Measurements from ENCODE around the gene LRBA.
"Not testable (repeated sequence)": the region's sequence is repeated elsewhere in the genome, so short reads cannot be mapped to it uniquely, and the experiment has no call there.

Gene LRBA

DNA sequence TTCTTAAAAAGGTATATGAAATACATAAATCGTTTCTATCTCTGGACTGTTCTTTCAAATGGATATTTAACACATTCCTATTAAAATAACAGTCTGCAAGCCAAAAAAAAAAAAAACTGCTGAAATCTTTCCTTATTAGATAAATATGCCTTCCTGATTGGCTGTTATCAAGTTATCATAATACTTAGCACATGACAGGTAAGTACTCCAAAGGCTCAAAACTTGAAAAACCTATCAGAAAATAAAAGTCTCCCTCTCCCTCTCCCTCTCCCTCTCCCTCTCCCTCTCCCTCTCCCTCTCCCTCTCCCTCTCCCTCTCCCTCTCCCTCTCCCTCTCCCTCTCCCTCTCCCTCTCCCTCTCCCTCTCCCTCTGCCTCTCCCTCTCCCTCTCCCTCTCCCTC is 356.8 kb downstream of the LRBA start:
- not testable (repeated sequence) for DNase-seq

DNA sequence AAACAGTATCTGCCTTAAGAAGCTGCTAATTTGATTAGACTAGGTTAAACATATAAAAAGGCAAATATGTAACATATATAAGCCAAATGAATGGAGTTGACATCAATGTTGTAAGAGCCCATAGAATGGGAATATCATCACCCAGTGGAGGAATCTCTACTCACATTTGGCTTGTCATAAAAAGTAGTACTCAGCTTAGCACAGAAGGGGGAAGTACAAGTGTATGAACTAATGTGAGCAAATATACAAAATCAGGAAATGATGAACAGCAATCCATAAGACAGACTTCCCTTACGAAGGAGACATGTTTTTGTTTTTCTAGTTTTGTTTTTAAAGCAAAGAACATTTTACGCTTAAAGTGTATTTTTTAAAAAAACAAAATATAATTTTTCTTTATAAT is 358.2 kb downstream of the LRBA start:
- DNase-seq: no peak

GRCh38 chr4:150650751-150651150 is 364.3 kb downstream of the LRBA start:
- no peak for DNase-seq

DNA sequence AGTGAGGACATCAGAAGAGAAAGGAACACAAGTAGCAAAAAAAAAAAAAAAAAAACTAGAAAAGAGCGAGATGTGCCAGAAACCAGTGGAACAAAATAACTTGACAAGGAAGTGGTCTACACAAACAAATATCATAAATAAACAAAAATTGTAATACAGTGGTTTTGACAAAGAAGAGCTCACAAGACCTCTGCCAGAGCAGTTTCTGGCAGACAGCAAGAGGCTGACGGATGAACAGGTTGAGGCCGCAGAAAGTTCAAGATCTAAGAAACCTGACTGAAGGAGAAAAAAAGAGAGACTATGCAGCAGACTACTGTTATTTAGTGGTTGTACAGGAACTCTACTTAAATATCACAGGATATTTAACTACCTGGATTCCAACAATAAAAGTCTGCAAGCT is 367.0 kb downstream of the LRBA start:
- DNase-seq: no peak

DNA sequence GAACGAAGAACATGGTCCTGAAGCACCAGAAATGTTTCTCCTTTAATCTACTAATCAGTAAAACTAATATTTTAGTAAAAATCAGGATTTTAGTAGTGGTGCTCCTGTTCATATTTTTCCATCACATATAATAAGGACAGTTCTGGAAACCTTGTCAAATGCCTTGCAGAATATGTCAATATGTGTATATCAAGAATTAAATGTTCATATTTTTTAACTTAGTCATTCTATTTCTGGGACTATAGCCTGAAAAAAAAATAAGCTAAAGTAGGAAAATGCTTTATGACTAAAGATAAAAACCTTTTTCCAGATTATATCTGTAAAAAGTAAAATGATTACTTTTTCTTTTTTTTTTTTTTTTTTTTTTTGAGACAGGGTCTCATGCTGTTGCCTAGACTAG is 368.1 kb downstream of the LRBA start:
- DNase-seq: peak; percentile 14

DNA sequence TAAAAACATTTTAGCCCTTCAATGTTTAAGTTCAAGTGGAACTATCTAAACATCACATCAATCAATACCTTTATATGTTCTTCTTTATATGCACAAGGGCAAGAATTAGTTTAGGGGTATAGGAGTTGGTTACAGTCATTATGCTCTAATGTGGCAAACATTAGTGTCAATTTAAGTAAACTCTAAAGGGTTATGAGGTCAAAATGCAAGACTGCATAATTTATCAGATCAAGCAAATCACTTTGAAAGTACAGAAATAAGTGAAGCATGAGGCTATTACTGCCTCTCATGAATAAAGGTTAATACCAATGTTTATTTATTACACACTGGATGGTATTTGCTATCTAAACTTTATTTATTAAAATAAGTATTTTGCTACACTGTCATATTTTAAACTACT is 373.5 kb downstream of the LRBA start:
- no peak for DNase-seq

- no peak for DNase-seq
Measured at GRCh38 chr4:150632639-150633038, 382.4 kb downstream of the LRBA start.

DNA sequence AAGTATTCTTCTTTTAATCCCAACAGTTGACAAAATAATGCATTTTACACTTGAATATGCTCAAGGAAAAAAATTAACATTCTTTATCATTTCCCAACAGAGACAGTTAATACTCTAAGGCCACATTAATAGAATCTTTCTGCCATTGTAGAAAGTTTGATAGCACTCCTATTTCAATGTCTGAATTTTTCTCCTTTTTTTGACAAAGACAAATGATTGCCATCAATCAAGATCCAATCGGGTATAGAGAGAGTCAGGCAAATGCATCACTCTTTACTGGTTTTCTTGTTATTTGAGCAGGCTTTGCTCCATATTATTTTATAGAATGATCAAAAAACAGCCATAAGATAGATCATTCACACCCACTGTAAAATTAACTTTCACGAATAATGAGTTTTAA is 387.0 kb downstream of the LRBA start:
- no peak for DNase-seq

DNA sequence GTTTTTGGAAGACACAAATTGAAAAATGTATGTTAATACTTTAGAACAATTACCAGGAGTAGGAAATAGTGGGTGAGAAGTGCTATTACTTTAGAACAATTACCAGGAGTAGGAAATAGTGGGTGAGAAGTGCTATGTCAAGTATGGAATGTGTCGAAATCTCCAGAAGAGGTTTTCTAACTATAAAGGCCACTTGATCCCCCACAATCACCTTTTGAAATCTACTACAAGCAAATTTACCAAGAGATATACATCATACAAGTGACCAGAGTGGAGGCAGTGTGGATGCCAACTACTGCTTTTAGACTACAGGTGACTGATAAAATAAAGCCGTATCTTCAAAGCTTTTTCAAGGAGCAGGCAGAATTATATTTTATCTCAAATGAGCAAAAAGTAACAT is 390.1 kb downstream of the LRBA start:
- no peak for DNase-seq

DNA sequence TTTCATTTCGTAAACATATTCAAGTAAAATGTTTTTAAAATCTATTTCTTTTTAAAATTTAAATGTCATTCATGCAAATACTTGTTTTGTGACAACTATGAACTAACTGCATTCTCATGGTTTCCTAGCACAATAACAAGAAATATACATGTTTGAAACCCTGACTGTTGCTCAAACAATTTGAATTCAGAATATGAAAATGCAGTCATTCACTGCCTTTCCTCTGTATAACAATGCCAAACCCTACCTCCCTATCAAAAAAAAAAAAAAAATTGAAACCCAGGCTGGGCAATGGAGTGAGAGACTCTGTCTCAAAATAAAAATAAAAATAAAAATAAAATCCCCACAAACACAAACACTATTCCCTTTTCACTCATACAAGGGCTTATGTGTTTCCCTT is 391.0 kb downstream of the LRBA start:
- no peak for DNase-seq

DNA sequence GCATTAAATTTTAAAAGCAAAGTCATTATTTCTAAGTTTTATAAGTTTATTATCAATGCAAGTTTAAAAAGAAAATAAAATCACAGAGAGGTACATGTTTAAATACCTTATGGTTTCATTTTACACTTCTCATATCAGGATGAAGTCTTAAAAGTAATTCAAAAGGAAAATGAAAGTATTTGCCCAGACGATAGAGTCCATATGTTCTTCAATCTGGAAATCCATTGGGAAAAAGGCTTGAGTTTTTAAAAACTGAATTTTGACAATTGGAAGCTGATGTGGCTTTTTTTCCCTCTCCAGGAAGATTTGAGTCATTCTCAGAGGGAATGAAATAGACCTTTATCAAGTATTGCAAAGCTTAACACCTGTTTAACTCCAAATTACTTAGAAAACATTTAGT is 396.0 kb downstream of the LRBA start:
- no peak for DNase-seq

DNA sequence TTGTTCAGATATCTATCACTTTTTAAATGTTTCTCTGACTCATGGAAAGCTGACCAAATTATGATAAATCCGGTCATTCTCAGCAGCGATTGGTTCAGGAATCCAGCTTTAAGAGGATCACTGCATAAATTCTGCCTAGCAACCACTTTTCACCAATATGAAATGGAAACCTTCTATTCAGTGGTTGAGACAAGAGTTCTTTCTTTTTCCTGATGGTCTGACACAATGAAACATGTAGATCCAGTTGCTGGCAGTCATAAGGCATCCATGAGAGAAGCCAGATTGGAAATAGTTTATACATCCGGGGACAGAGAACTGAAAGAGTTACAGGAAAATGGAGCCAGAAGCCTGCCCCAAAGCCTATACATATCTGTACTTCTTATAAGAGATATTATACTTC is 406.0 kb downstream of the LRBA start:
- DNase-seq: no peak

DNA sequence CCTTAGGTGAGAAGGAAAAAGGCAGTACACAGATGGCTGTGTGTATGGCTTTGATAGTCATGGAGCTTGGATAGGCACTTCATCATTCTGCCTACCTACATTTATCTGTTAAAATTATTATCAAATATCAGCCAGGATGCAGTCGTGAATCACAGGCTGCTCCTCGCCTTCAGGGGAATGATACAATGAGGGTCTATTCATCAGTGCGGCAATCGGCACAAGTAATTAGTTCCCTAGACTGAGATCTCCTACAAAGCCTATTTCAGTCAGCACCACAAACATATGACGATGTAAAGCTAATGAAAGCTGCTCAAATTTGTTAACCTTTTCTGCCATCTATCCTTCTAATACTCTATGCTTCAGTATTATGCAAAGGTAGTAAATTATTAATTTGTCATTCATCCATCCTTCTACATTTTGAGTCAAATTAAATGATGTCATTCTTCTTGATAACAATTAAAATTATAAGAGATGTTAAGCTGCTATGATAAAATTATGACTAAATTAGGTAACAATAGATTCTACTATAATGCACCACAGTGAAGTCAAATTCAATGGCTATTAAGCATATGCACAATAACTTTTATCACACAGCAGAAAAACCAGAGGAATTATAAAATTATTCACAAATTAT is 414.2 kb downstream of the LRBA start:
- no peak for DNase-seq

DNA sequence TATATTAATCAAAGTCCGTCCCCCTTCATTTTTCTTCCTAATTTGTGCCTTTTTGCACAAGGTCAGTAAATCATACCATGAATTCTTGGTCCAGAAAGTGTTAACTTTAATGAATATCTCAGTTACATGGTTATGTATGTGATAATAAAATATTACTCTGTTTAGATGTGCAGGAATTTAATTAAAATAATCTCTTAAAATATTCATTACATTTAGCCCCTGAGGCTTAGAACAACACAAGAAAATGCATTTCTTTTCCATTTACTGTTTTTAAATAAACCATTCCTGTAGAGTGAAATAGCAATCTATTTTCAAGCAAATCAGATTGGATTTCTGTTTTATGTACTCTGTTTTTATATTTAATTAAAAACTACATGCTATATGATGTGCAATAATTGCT is 415.5 kb downstream of the LRBA start:
- DNase-seq: no peak

DNA sequence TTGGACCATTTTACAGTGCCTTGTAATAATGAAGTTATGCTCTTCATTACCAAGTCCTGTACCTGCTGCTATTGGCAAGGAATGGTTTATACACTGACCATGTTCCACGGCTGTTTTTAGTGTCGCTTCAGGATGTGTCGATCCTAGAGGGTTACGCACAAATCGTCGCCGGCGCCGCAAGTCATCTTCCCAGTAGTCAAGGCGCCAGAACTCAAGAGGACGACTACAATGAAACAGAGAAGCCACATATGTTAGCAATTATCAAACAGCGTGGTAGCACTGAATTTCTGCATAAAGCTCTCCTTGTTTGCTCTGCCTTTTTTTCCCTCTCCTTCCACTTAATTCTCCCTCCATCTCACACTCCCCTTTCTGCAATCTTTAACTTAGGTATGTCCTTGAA is 416.2 kb downstream of the LRBA start:
- DNase-seq: no peak

DNA sequence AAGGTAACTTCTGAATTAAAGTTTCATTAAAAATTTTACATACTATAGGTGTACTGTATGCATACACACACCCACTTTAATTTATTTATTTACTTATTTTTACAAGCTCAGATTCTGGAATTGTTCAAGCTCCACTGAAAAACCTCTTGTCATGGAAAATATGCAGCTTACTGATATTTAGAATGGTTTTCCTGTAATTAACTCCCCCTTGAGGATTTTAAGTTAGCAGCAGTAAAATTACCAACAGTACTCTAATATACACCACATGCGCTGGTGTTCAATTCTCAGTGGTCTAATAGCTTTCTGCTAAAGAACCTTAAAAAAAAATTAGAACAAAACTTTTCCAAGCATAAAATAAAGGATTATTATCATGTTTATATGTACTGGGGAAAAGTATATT is 421.1 kb downstream of the LRBA start:
- peak; percentile 59 for DNase-seq

- DNase-seq: no peak
Measured at GRCh38 chr4:150591904-150592303, 423.2 kb downstream of the LRBA start.

- peak; percentile 55 for DNase-seq
Measured at GRCh38 chr4:150591406-150591805, 423.7 kb downstream of the LRBA start.

GRCh38 chr4:150590631-150591030 is 424.5 kb downstream of the LRBA start:
- DNase-seq: no peak

DNA sequence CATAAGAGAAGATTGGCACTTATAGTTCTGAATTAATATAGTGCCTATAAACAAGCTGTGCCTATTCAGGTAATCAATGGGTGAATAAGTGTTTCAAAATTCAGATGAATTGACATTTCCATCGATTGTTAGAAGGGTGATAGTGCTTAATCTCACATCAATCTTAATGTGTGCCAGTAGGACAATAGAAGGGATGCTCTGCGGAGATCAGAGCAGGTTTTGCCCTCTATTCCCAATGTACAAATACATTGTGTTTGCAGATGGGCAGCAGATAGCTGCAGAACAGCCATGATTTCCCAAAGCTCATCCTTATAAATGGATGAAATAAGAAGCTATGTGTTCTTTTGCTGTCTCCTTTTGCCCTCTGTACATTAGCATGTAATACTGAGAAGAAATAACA is 425.9 kb downstream of the LRBA start:
- DNase-seq: no peak

DNA sequence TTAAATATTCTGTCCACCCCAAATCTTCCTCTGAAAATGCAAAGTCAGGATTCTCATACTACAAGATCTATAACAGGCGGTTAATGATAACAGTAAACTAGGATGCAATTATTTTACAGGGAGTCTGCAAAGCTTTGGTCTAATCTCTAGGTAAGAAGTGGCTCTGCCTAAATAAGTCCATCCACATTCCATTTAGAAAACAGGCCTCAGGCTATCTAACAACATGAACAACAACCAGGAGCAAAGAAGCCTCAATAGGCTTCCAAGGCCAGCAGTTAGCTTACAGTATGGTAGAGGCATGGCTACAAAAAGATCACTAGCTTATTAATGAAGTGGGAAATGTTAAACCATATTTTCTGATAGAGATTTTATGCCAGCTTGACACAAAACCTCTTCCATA is 426.8 kb downstream of the LRBA start:
- peak; percentile 36 for DNase-seq

GRCh38 chr4:150586162-150586810 is 428.8 kb downstream of the LRBA start:
- DNase-seq: no peak

DNA sequence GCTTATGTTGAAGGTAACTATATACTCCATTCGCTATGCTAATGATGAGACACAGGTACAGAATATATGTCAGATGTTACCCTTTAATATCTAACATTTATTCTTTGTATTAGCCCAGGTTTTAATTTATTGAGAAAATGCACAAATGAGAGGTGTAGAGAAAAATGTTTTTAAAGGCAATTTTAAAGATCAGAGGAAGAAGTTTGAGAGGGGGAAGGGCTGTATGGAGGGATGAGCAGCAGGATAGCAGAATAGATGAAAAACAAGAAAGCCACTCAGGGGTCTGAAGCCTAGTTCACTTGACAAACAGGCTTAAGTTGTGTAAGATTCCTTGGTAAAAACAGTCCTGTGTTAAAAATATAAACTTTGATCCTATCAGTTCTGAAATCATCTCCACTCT is 429.5 kb downstream of the LRBA start:
- DNase-seq: no peak

- DNase-seq: no peak
Measured at GRCh38 chr4:150584111-150584915, 430.8 kb downstream of the LRBA start.
